Esophagus squamous epithelium (tissue), 5 donors: ENCODE results near the gene HLA-E. TPM values are rescaled to one million over a fixed set of nuclear protein-coding genes. Genes with fewer than 3 reads are reported as not detected.
"Not testable (repeated sequence)": the region's sequence is repeated elsewhere in the genome, so short reads cannot be mapped to it uniquely, and the experiment has no call there.

ENCODE experiments used
- DNase-seq: peaks from one replicate; lab custom pipeline; 2025; lab: John Stamatoyannopoulos, UW
- H3K27ac ChIP-seq, 4 donors: fragments of 200-600 bp; sonication (generic); one replicate each; pipeline ENCODE4 v1.5.1; 2016 to 2019; ENCODE audit warnings: mild to moderate bottlenecking in 1 of 4
- H3K27me3 ChIP-seq, 4 donors: fragments of 200-600 bp; sonication (generic); 1 replicate in 3 of 4; 2 replicates in 1 of 4; pipeline versions ENCODE4 v1.5.1 to v1.6.0; 2017 to 2021; ENCODE audit warnings: antibody characterized with exemption in 1 of 4
- H3K36me3 ChIP-seq, 3 donors: fragments of 200-600 bp; sonication (generic); one replicate each; pipeline ENCODE4 v1.5.1; 2016 to 2019
- H3K4me1 ChIP-seq, 3 donors: fragments of 200-600 bp; sonication (generic); one replicate each; pipeline ENCODE4 v1.5.1; 2017 to 2019
- H3K4me3 ChIP-seq, 4 donors: fragments of 200-600 bp; sonication (generic); 1 replicate in 3 of 4; 2 replicates in 1 of 4; pipeline ENCODE4 v1.5.1; 2016 to 2019; ENCODE audit warnings: mild to moderate bottlenecking in 2 of 4, moderate library complexity in 1 of 4
- H3K9me3 ChIP-seq, 3 donors: fragments of 200-600 bp; sonication (generic); one replicate each; pipeline ENCODE4 v1.5.1; 2016 to 2019
- CTCF ChIP-seq, 6 experiments: fragments of 450-650 bp in 4 of 6; fragments of 200-600 bp in 2 of 6; sonication (generic) in 2 of 6; IDR thresholded peaks; one replicate each; pipeline ENCODE4 v1.5.1; 2016 to 2019; ENCODE audit warnings: antibody characterized with exemption in 6 of 6, mild to moderate bottlenecking in 4 of 6, moderate library complexity in 4 of 6
- POLR2A ChIP-seq, 4 donors: fragments of 450-650 bp; IDR thresholded peaks; one replicate each; pipeline ENCODE4 v1.6.1; 2017; ENCODE audit warnings: antibody characterized with exemption in 4 of 4, mild to moderate bottlenecking in 4 of 4, moderate library complexity in 3 of 4
- WGBS, 2 donors: methylation state at CpG; one replicate each; pipeline ENCODE4 v1.1.5; 2018; 5-methylcytosine and 5-hydroxymethylcytosine counted together
- intact Hi-C: fragments of 100-400 bp; cut with DNase I; formaldehyde crosslinking; loops from one replicate; pipeline ENCODE4 v1.15.0; 2022
- total RNA-seq, 4 donors: library from RNA; depleted of rRNA; stranded (reverse); fragments of >200 nt; gene quantifications; one replicate each; pipeline ENCODE4 v1.1.0, GENCODE V29; 2016
- donor health status: DM: yes; HTN: yes; CAD: no.

HLA-E gene
- total RNA-seq, 4 donors from 2014 or later: 263 to 597 (median 356) TPM

- H3K36me3 ChIP-seq: no peaks in the 10 kb centered on the region
- TF ChIP-seq CTCF (IDR thresholded peaks at IDR 0.05): no peak
- no peak for TF ChIP-seq POLR2A (IDR thresholded peaks at IDR 0.05)
- H3K4me3 ChIP-seq: no peak overlapping the region
- no peak for DNase-seq
- intact Hi-C loops: no loop called here
- H3K4me1 ChIP-seq: peaks cover 0 to 25% (median 3%) of the 10 kb centered on the region in 3 donors
- H3K9me3 ChIP-seq: no peaks in the 10 kb centered on the region
- 80 to 86% methylated on average over 10 of the region's 10 CpGs for WGBS, 2 donors
- no peaks in the 10 kb centered on the region for H3K27me3 ChIP-seq
- H3K27ac ChIP-seq: peak overlapping the region in 2 of 4 donors; percentile 16 to 68
Observed at GRCh38 chr6:30510419-30511168, 21.3 kb downstream of the HLA-E start.

GRCh38 chr6:30511169-30511546, 21.8 kb downstream of the HLA-E start:
- Histone ChIP-seq H3K4me1 (peaks cover 0 to 30% (median 3%) of the 10 kb centered on the region in 3 donors), H3K36me3 (no peaks in the 10 kb centered on the region), H3K27me3 (no peaks in the 10 kb centered on the region), H3K9me3 (no peaks in the 10 kb centered on the region), H3K27ac (peak overlapping the region in 1 of 4 donors; percentile 31), H3K4me3 (no peak overlapping the region)
- DNase-seq: no peak
- intact Hi-C loops: no loop called here
- TF ChIP-seq CTCF (IDR thresholded peaks at IDR 0.05) (no peak), POLR2A (IDR thresholded peaks at IDR 0.05) (no peak)
- whole genome bisulfite sequencing, 2 donors: 48 to 69% methylated on average over 5 of the region's 5 CpGs

- Histone ChIP-seq H3K4me1 (peaks cover 0 to 41% (median 8%) of the 10 kb centered on the region in 3 donors), H3K4me3 (no peak overlapping the region), H3K36me3 (no peaks in the 10 kb centered on the region), H3K9me3 (no peaks in the 10 kb centered on the region), H3K27me3 (no peaks in the 10 kb centered on the region), H3K27ac (no peak overlapping the region)
- TF ChIP-seq POLR2A (IDR thresholded peaks at IDR 0.05) (no peak), CTCF (IDR thresholded peaks at IDR 0.05) (no peak)
- no peak for DNase-seq
- intact Hi-C loops: no loop called here
- WGBS, 2 donors: 90 to 91% methylated on average over 2 of the region's 2 CpGs
Observed at GRCh38 chr6:30513451-30513850, 24.1 kb downstream of the HLA-E start.

- WGBS, 2 donors: 50 to 64% methylated on average over 4 of the region's 4 CpGs
- Histone ChIP-seq H3K27me3 (no peaks in the 10 kb centered on the region), H3K36me3 (no peaks in the 10 kb centered on the region), H3K4me3 (no peak overlapping the region), H3K27ac (peak overlapping the region; percentile 76 to 96 (median 95)), H3K9me3 (no peaks in the 10 kb centered on the region), H3K4me1 (peaks cover 0 to 45% (median 11%) of the 10 kb centered on the region in 3 donors)
- TF ChIP-seq CTCF (IDR thresholded peaks at IDR 0.05) (no peak), POLR2A (IDR thresholded peaks at IDR 0.05) (no peak)
- DNase-seq: no peak
- intact Hi-C loops: no loop called here
Observed at GRCh38 chr6:30515106-30515505, 25.8 kb downstream of the HLA-E start.

GRCh38 chr6:30515944-30516753, 26.8 kb downstream of the HLA-E start:
- H3K4me3 ChIP-seq: peak overlapping the region; percentile 27 to 65 (median 46)
- WGBS, 2 donors: 0 to 2% methylated on average over 21 to 32 of the region's 33 CpGs
- no peaks in the 10 kb centered on the region for H3K9me3 ChIP-seq
- intact Hi-C loops: no loop called here
- DNase-seq: peak; percentile 76
- TF ChIP-seq POLR2A (IDR thresholded peaks at IDR 0.05) (peak in 3 of 4 donors; percentile 5 to 55 (median 51)), CTCF (IDR thresholded peaks at IDR 0.05) (peak in 1 of 6 experiments; percentile 7)
- H3K27ac ChIP-seq: peak overlapping the region; percentile 93 to 96 (median 95)
- H3K27me3 ChIP-seq: no peaks in the 10 kb centered on the region
- peaks cover 0 to 45% (median 16%) of the 10 kb centered on the region in 3 donors for H3K4me1 ChIP-seq
- no peaks in the 10 kb centered on the region for H3K36me3 ChIP-seq

GRCh38 chr6:30516754-30517076, 27.4 kb downstream of the HLA-E start:
- Histone ChIP-seq H3K4me1 (peaks cover 0 to 49% (median 21%) of the 10 kb centered on the region in 3 donors), H3K4me3 (peak overlapping the region in 3 of 4 donors; percentile 45 to 65 (median 47)), H3K27ac (peak overlapping the region; percentile 93 to 96 (median 95))
- H3K27me3 ChIP-seq, H3K36me3 ChIP-seq, intact Hi-C loops, DNase-seq, H3K9me3 ChIP-seq: not testable (repeated sequence)
- 31 to 37% methylated on average over 9 of the region's 9 CpGs for WGBS, 2 donors

- H3K9me3 ChIP-seq, H3K36me3 ChIP-seq, intact Hi-C loops, DNase-seq, H3K4me3 ChIP-seq, H3K27me3 ChIP-seq: not testable (repeated sequence)
- 60 to 100% methylated on average over 1 to 3 of the region's 21 CpGs for WGBS, 2 donors
- peaks cover 0 to 53% (median 23%) of the 10 kb centered on the region in 3 donors for H3K4me1 ChIP-seq
- peak overlapping the region in 3 of 4 donors; percentile 94 to 96 (median 96) for H3K27ac ChIP-seq
Observed at GRCh38 chr6:30517767-30518504, 28.6 kb downstream of the HLA-E start.
